ENCODE data around the gene AKR1B15.

Gene AKR1B15

DNA sequence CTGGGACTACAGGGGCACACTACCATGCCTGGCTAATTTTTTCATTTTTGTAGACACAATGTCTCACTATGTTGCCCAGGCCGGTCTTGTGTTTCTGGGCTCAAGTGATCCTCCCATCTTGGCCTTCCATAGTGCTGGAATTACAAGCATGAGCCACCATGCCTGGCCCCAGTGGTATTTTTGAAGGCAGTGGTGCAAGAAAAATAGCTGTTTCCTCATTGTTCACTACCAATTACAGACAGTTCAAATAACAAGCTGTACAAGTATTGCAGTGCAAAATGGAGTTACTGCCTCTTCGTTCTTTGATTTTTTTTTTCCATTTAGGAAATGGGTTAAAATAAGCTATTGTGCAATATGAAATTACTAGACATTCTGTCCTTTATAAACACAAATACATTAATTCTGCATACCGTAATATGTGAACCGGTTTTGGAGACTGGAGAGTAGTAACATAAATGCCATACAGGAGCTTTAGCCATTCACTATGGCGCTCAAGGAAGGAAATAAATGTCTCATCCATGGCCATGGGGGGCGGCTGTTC lies 62.8 kb downstream of the AKR1B15 start:
- TF ChIP-seq, protein P1, sequence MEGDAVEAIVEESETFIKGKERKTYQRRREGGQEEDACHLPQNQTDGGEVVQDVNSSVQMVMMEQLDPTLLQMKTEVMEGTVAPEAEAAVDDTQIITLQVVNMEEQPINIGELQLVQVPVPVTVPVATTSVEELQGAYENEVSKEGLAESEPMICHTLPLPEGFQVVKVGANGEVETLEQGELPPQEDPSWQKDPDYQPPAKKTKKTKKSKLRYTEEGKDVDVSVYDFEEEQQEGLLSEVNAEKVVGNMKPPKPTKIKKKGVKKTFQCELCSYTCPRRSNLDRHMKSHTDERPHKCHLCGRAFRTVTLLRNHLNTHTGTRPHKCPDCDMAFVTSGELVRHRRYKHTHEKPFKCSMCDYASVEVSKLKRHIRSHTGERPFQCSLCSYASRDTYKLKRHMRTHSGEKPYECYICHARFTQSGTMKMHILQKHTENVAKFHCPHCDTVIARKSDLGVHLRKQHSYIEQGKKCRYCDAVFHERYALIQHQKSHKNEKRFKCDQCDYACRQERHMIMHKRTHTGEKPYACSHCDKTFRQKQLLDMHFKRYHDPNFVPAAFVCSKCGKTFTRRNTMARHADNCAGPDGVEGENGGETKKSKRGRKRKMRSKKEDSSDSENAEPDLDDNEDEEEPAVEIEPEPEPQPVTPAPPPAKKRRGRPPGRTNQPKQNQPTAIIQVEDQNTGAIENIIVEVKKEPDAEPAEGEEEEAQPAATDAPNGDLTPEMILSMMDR (conservative IDR thresholded peaks at IDR 0.05), result no peak
- H3K27ac ChIP-seq, result no peak overlapping the region

DNA sequence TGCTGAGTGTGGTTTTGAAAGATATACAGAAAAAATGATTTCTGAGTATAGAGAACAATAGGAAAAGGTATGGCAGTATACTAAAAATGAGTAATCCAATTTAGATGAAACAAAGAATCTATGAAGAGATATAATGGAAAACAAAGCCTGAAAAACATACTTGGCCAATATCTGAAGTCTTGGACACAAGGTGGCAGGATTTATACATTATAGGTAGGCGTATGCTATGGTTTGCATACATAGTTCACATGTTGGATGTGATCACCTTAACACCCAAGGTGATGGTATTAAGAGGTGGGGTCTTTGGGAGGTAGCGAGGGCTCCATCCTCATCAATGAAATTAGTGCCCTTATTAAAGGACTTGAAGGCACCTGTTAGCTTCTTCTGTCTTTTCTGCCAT lies 63.3 kb downstream of the AKR1B15 start:
- TF ChIP-seq, protein P1 (conservative IDR thresholded peaks at IDR 0.05), result no peak

DNA sequence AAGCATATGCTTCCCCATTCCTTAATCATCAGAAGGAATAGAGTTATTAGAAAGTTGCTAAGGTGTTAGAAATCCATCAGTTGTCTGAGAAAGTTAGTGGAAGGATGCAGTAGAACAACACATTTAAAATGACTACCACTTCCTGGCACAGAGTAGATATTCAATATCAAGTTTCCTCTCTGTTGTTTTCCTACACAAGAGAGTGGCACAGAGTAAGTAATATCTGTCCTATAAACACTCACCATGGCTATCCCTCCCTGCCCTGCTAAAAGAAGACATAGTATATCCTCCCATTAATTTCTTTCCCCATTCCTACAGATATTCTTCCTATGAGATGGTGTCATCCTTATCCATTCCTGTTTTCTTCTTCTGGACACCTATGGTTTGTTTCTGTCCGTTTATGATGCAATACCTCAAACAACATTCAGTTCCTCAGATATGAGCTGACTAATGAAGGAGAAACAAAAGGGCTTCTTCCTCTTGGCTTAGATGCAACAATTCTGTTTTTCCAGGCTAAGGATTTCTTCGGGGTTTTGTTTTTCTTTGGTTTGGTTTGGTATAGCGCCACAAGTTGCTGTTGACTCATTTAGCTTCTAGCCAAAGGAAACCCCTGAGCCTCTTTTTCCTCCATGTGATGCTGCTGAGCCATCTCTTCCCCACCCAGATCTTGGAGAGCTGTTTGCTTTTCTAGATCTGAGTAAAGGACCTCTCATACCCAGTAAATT lies 64.9 kb downstream of the AKR1B15 start:
- TF ChIP-seq, protein P1 (conservative IDR thresholded peaks at IDR 0.05), result no peak
- no peak overlapping the region for H3K27ac ChIP-seq

More for the DNA sequence above, 63.3 kb downstream of the AKR1B15 start:
- H3K27ac ChIP-seq, result no peak overlapping the region

DNA sequence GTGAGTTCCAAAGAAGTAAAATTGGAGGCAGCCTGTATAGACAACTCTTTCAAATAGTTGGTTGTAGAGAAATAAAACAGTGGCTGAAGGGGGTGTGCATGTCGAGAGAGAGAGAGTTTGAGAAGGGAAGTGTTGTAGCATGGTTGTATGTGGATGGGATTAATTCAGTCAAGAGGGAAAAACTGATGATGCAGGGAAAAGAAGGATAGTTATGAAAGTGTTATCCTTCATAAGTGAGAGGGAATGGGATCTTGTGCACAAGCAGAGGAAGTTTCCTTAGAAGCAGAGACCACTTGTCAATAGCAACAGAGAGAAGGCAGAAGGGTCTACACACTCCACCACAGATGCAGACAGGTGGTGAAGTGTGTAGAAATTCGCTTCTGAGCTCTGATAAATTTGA lies 67.7 kb downstream of the AKR1B15 start:
- TF ChIP-seq, protein P1 (conservative IDR thresholded peaks at IDR 0.05), result no peak

DNA sequence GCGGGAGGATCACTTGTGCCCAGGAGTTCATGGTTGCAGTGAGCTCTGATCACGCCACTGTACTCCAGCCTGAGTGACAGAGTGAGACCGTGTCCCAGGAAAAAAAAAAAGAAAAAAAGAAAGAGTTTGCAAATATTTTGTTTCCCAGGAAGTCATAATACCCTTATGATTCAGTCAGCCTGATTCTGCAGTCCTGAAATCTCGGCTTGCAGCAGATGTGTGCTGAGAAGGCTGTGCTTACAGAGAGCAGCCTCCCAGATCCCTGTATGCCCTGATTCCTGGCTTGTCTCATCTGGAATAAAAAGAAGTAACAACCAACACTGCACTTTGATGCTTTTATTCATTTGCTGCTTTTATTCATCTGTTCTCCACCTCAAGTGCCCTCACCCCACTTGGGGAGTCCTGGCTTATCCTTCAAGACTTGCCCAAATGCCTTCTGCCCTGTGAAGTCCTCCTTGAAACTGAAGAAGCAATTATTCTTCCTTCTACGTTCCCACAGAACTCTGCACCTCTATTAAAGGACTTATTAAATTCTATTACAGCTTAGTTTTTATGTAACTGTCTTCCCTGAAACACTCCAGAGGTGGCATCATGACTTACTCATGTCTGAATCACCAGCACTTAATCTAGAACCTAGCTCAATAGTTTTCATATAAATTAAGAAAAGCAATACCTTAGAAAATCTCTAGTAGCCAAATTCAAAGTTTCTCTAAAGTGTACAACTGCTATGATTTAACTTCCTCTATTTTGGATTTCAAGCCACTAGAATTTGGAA lies 70.0 kb downstream of the AKR1B15 start:
- TF ChIP-seq, protein P1 (conservative IDR thresholded peaks at IDR 0.05), result no peak
- H3K27ac ChIP-seq, result no peak overlapping the region

More for the DNA sequence above, 67.7 kb downstream of the AKR1B15 start:
- H3K27ac ChIP-seq, result no peak overlapping the region

DNA sequence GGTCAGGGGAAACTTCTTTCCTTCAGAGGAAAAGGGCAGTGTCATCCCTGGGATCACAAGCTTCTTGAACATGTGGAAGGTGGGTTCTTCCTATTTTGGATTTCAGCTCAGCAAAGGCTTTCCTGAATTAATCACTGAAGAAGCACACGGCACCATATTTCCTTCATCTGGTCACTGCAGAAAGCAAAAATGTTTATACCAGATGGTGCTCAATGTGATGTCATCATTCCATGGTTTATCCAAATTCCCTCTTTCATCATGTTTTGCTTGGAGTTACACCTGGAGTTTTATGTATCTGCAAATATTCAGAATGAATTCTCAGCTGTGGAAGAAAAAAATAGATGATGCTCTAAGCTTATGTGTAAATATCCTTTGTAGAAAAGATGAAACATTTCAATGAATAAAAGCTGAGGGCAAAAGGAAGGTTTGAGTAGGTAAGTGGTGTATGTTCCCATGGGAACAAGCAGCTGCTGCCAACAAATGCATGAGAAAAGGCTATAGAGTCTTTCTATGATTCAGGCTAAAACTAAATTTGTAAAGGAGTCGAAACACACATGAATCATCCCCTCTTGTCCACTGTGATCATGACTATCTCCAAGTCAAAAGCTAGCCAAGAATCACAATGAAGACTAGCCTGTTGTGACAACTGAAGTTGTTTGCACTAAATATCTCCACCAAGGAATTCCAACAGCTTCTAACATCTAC lies 70.9 kb downstream of the AKR1B15 start:
- H3K27ac ChIP-seq, result no peak overlapping the region

More for the DNA sequence above, 70.9 kb downstream of the AKR1B15 start:
- TF ChIP-seq, protein P1 (conservative IDR thresholded peaks at IDR 0.05), result no peak
